ENCODE measurements around the gene TRIM14.

DNA sequence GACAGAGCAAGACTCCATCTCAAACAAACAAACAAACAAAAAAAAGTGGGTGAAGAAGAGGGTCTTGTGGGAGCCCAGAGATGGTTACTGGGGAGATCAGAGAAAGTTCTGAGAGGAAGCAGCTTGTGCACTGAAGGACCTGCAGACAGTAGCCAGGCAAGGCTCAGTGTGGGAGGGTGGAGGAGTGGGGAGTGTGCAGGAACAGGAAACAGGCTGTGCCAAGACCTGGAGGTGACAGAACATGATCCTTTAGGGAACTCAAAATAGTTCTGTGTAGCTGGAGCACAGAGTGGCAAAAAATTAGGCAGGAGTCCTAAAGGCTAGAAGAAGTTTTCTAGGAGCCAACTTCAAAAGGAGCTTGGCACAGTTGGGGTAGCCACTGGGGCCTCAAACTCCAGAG is 81.7 kb downstream of the TRIM14 start:
- no peak for TF ChIP-seq POLR2A (IDR thresholded peaks at IDR 0.05)
- TF ChIP-seq, protein P1, sequence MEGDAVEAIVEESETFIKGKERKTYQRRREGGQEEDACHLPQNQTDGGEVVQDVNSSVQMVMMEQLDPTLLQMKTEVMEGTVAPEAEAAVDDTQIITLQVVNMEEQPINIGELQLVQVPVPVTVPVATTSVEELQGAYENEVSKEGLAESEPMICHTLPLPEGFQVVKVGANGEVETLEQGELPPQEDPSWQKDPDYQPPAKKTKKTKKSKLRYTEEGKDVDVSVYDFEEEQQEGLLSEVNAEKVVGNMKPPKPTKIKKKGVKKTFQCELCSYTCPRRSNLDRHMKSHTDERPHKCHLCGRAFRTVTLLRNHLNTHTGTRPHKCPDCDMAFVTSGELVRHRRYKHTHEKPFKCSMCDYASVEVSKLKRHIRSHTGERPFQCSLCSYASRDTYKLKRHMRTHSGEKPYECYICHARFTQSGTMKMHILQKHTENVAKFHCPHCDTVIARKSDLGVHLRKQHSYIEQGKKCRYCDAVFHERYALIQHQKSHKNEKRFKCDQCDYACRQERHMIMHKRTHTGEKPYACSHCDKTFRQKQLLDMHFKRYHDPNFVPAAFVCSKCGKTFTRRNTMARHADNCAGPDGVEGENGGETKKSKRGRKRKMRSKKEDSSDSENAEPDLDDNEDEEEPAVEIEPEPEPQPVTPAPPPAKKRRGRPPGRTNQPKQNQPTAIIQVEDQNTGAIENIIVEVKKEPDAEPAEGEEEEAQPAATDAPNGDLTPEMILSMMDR (IDR thresholded peaks at IDR 0.05): no peak
